ENCODE results near the gene CALCR. TPM values are rescaled to one million over a fixed set of nuclear protein-coding genes. Genes with fewer than 3 reads are reported as not detected.
"Not testable (repeated sequence)": the region's sequence is repeated elsewhere in the genome, so short reads cannot be mapped to it uniquely, and the experiment has no call there.

The CALCR gene
- 11.1 TPM for polyA plus RNA-seq (ENCODE audit: insufficient read length)

DNA sequence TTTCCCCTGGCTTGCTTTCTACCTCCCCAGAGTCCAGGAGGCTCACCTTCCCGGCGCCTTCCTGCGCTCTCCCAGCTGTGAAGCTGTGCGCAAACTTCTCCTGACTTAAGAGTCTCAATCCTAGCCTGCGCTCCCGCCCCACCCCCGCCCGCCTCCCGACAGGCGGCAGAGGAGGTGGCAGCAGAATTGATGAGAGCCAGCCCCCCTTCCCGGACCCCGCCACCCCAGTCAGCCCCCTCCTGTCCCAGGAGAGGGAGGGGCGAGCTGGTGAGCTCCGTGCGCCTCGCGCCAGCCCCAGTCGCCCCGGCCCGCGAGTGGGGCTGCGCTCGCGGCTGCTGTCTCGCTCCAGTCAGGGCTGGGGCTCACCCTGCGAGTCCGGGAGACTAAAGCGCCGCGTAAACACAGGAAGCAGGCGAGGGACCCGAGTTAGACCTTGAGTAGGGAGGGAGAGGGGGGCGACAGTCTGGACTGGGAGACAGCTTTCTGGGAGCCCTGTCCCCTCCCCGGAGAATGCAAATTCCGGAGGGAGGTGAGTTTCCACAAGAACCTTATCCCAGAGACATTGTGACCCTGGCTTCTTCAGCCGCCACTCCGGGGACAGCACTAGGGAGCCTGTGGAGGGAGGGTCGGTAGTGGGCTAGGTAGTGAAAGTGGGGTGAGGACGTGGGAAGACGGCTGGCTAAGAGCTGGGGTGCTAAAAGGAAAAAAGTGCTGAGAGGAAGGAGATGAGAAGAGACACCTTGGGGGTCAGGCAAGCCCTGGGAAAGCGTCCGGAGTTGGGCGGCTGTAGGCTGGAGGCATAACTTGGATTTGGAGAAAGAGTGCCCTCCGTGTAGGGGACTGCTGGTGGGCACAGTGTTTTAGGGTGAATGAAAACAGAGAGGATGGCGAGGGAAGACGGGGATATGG lies at the start of gene CALCR:
Gene CALCR, minus strand, starts transcription at position 79 of the 909 bp plus-strand sequence. CDS start 87,743 bp downstream, outside the sequence.
- no peak for DNase-seq (ENCODE audit: low read depth)

DNA sequence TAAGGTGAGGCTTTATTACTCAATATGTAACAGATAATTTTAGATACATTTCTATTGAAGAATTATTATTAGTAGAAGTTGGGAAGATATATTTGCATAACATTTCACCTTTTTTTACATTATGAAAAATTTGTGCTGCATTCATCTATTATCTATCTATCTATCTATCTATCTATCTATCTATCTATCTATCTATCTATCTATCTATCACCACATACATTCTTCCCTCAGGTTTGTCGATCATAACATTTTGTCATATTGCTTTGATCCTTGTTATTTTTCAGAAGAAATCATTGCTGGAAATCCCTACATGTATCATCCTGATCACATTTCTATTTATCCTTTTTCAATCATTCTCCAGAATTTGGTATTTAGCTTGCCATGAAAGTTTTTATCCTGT lies 49.3 kb upstream of the CALCR start:
- no peak for DNase-seq (ENCODE audit: low read depth)

- no peak for DNase-seq (ENCODE audit: low read depth)
Measured at GRCh38 chr7:93622036-93623033, 47.8 kb upstream of the CALCR start.

DNA sequence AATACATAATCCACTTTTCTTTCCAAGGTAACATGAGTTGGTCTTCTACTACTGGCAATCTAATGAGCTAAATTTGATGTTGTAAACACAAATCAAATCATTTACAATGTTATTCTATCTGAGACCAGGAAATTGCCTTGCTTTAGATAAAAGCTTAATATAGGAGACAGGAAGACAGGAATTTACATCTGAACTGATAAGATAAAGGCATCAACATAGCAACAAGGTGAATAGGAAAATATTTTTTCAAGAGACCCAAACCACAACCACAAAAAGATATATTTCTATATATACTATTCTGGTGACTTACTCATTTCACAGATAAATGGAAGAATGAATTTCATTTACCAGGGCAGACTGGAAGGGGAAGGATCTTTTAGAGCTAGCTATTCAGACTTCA lies 46.3 kb upstream of the CALCR start:
- no peak for DNase-seq (ENCODE audit: low read depth)

DNA sequence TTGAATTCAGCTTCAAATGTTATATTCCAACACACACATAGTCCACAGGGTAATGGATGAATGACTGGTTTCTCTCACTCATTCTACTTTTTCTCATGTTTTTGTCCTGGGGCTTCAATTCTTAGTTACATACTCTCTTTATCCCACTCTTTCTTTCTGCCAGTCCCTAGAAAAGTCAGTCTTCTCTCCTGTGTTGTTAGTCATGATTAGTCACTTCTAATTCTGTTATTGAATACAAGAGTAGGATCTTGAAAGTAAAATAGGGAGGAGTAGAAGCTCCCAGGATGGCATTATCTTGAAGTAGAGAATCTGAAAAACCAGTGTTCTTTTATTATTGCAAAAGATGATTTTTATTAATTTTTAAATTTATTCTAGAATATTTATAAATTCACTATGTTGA lies 45.5 kb upstream of the CALCR start:
- no peak for DNase-seq (ENCODE audit: low read depth)

DNA sequence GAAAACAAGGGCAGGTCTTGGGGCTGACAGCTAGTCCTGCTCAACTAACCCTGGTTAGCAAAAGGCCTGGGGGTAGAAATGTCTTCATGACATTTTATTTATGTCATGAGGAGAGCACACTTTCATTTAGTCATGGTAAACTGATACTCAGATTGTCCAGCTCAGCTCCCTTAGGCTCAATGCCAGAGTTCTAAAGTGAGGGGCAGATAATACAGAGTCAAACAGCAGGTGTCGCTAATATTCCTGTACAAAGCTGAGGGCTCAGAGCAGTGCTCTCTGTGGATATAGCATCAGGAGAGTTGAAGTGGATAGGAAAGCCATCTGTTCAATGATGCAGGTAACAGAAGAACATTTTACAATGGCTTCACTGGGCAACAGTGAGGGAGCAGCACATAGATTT lies 26.8 kb upstream of the CALCR start:
- no peak for DNase-seq (ENCODE audit: low read depth)

DNA sequence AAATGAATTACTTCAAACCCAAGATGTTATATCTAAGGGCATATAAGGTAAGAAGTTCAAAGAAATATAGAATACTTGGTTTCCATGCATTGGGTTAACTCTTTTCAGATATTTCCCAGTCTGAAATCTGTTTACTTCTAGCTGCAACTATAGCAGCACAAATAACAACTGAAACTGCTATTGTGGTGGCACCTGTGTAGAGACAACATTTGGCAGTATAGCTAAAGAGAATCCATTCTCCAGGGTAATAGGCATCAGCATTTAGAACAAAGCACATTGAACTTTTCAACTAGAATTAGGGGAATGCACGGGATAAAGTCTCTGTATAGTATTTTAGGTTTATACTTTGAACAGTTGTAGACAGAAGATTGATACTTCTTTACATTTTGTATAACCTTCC lies 19.7 kb upstream of the CALCR start:
- DNase-seq (ENCODE audit: low read depth) = no peak

GRCh38 chr7:93592588-93593266 lies 18.2 kb upstream of the CALCR start:
- DNase-seq (ENCODE audit: low read depth) = no peak

- not testable (repeated sequence) for DNase-seq (ENCODE audit: low read depth)
Measured at GRCh38 chr7:93591224-93592050, 16.9 kb upstream of the CALCR start.

- DNase-seq (ENCODE audit: low read depth) = not testable (repeated sequence)
Measured at GRCh38 chr7:93586479-93586865, 11.9 kb upstream of the CALCR start.

DNA sequence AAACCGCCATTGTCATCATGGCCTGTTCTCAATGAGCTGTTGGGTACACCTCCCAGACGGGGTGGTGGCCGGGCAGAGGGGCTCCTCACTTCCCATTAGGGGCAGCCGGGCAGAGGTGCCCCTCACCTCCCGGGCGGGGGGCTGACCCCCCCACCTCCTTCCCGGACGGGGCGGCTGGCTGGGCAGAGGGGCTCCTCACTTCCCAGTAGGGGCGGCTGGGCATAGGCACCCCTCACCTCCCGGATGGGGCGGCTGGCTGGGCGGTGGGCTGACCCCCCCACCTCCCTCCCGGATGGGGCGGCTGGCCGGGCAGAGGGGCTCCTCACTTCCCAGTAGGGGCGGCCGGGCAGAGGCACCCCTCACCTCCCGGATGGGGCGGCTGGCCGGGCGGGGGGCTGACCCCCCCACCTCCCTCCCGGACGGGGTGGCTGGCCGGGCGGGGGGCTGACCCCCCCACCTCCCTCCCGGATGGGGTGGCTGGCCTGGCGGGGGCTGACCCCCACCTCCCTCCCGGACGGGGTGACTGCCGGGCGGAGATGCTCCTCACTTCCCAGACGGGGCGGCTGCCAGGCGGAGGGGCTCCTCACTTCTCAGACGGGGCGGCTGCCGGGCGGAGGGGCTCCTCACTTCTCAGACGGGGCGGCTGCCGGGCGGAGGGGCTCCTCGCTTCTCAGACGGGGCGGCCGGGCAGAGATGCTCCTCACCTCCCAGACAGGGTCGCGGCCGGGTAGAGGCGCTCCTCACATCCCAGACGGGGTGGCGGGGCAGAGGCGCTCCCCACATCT lies 11.4 kb upstream of the CALCR start:
- not testable (repeated sequence) for DNase-seq (ENCODE audit: low read depth)

GRCh38 chr7:93579431-93579830 lies 4.9 kb upstream of the CALCR start:
- no peak for DNase-seq (ENCODE audit: low read depth)

DNA sequence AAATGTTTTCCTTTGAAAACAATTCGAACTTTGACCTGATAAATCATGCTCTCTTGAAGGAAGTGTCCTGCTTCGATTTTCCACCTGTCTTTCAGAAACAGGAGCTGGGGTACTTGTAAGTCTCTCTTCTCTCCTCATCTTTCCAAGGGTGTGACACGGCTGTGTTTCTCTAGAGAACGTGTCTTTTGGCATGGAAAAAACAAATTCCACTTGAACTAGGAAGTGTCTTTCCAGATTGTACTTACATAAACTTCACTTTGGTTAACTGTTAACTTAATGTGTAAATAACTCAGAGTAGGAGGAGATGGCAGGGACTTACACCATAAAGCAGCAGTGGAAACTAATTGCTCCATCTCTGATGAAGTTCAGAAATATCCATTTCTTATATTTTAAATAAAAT lies 4.2 kb upstream of the CALCR start:
- no peak for DNase-seq (ENCODE audit: low read depth)

GRCh38 chr7:93575555-93576399 lies 1.3 kb upstream of the CALCR start:
- no peak for DNase-seq (ENCODE audit: low read depth)

DNA sequence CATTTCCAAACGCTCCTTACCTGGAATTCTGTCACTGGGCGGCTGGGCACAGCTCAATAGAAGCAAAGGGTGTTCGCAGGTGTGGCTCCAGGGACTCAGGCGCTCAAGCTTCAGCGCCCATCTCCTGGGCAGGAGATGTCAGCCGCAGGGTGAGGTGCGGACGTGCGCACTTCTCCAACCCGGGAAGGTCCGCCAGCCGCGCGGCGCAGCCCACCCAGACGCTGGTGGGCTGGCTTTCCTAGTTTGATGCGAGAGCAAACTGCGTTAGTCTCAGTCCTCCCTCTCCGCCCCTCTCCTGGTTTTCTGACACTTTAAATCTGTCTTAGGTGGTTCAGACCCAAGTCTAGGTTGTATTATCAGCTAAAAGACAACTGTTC lies 267 bp downstream of the CALCR start:
- DNase-seq (ENCODE audit: low read depth) = no peak

- DNase-seq (ENCODE audit: low read depth) = no peak
Measured at GRCh38 chr7:93569189-93569588, 5.3 kb downstream of the CALCR start.

- DNase-seq (ENCODE audit: low read depth) = no peak
Measured at GRCh38 chr7:93566876-93567275, 7.6 kb downstream of the CALCR start.

GRCh38 chr7:93563584-93563983 lies 10.9 kb downstream of the CALCR start:
- DNase-seq (ENCODE audit: low read depth) = no peak

- no peak for DNase-seq (ENCODE audit: low read depth)
Measured at GRCh38 chr7:93562936-93563335, 11.6 kb downstream of the CALCR start.
